CD4-positive, alpha-beta T cell (primary cell): ENCODE results near the gene LDB2. TPM values are rescaled to one million over a fixed set of nuclear protein-coding genes. Genes with fewer than 3 reads are reported as not detected.

Experiments
- ATAC-seq: fragments of 200-7000 bp; cut with Tn5 transposase; one replicate; pipeline ENCODE4 v1.10.0; 2022; ENCODE audit warnings: mild to moderate bottlenecking; ENCODE audit not compliant: poor library complexity
- CTCF ChIA-PET: fragments of 350-600 bp; sonication (Branson Sonifier 250); formaldehyde crosslinking; loops from one replicate; lab custom pipeline; 2021; ENCODE audit warnings: antibody characterized with exemption, inconsistent platforms; lab: Charles Lee
- POLR2A ChIA-PET: fragments of 350-600 bp; sonication (Branson Sonifier 250); formaldehyde crosslinking; loops from one replicate; lab custom pipeline; 2021; ENCODE audit warnings: antibody characterized with exemption, inconsistent platforms; lab: Charles Lee
- DNase-seq, 14 experiments: peaks; one replicate each; pipeline ENCODE4 v3.0.0-alpha.2; 2013 to 2020; ENCODE audit warnings: mixed read lengths in 2 of 14
- H3K27ac ChIP-seq, 2 donors: one replicate each; pipeline versions ENCODE4 v1.5.1 to v1.7.0; 2013; ENCODE audit warnings: low read length in 2 of 2, low read depth in 1 of 2, mild to moderate bottlenecking in 1 of 2
- H3K27me3 ChIP-seq, 2 experiments: 1 replicate in 1 of 2; 2 replicates in 1 of 2; pipeline versions ENCODE4 v1.6.1 to v1.7.0; 2013; ENCODE audit warnings: low read length in 2 of 2, control low read depth in 1 of 2, mild to moderate bottlenecking in 1 of 2, moderate library complexity in 1 of 2; ENCODE audit not compliant: insufficient read depth in 2 of 2, control insufficient read depth in 1 of 2
- H3K36me3 ChIP-seq: one replicate; pipeline ENCODE4 v1.6.1; 2013; ENCODE audit warnings: low read length, control low read depth; ENCODE audit not compliant: insufficient read depth
- H3K4me1 ChIP-seq: one replicate; pipeline ENCODE4 v1.6.1; 2013; ENCODE audit warnings: low read length, control low read depth; ENCODE audit not compliant: insufficient read depth
- H3K4me3 ChIP-seq: one replicate; pipeline ENCODE4 v1.5.1; 2013; ENCODE audit warnings: mild to moderate bottlenecking, low read length, moderate library complexity
- H3K9me3 ChIP-seq, 2 experiments: 1 replicate in 1 of 2; 2 replicates in 1 of 2; pipeline versions ENCODE4 v1.6.1 to v1.7.0; 2013; ENCODE audit warnings: low read length in 2 of 2, mild to moderate bottlenecking in 2 of 2, control low read depth in 1 of 2, moderate library complexity in 1 of 2; ENCODE audit not compliant: control insufficient read depth in 1 of 2, insufficient read depth in 1 of 2
- H3K27ac Mint-ChIP-seq: one replicate; pipeline ENCODE4 v1.8.0; 2020; ENCODE audit warnings: mixed read lengths
- H3K27me3 Mint-ChIP-seq: one replicate; pipeline ENCODE4 v1.8.0; 2021; ENCODE audit warnings: mixed read lengths
- H3K36me3 Mint-ChIP-seq: one replicate; pipeline ENCODE4 v1.8.0; 2021; ENCODE audit warnings: low read depth, mixed read lengths
- H3K4me1 Mint-ChIP-seq: one replicate; pipeline ENCODE4 v1.8.0; 2021; ENCODE audit warnings: low read depth, mixed read lengths
- H3K4me3 Mint-ChIP-seq: one replicate; pipeline ENCODE4 v1.8.0; 2020; ENCODE audit warnings: mild to moderate bottlenecking, mixed read lengths
- H3K9me3 Mint-ChIP-seq: one replicate; pipeline ENCODE4 v1.8.0; 2020; ENCODE audit warnings: mixed read lengths
- CTCF ChIP-seq: fragments of 200-600 bp; IDR thresholded peaks from one replicate; pipeline ENCODE4 v1.8.0; 2022; ENCODE audit warnings: antibody characterized with exemption, mild to moderate bottlenecking
- intact Hi-C, 2 experiments: fragments of 100-400 bp; cut with DNase I in 1 of 2; cut with micrococcal nuclease in 1 of 2; formaldehyde crosslinking; loops; one replicate each; pipeline versions ENCODE4 v1.15.1 to v1.9.0; 2023 to 2025; cut with DNase I, micrococcal nuclease
- total RNA-seq, 174 experiments: library from RNA in 2 of 174; stranded (reverse) in 2 of 174; gene quantifications; one replicate each; pipeline ENCODE4 v1.2.3 and lab custom pipeline; 2021 to 2026

Gene LDB2
- total RNA-seq, 2 experiments from 2014 or later, result not detected

- no peak overlapping the region for H3K4me3 Mint-ChIP-seq
- no peak overlapping the region for H3K27ac Mint-ChIP-seq
- ChIA-PET CTCF (no interaction called here), POLR2A (no interaction called here)
- Histone ChIP-seq H3K4me1 (no peaks in the 10 kb centered on the region), H3K4me3 (no peak overlapping the region), H3K36me3 (no peaks in the 10 kb centered on the region), H3K9me3 (no peaks in the 10 kb centered on the region), H3K27me3 (no peaks in the 10 kb centered on the region), H3K27ac (no peak overlapping the region)
- H3K9me3 Mint-ChIP-seq, result no peaks in the 10 kb centered on the region
- H3K4me1 Mint-ChIP-seq, result no peaks in the 10 kb centered on the region
- intact Hi-C loops, result no loop called here
- ATAC-seq (no peak), DNase-seq (no peak)
- no peak for TF ChIP-seq CTCF
- no peaks in the 10 kb centered on the region for H3K36me3 Mint-ChIP-seq
- H3K27me3 Mint-ChIP-seq, result no peaks in the 10 kb centered on the region
These were observed 413.7 kb downstream of the LDB2 start for GRCh38 chr4:16484711-16485110.

- intact Hi-C loops, result no loop called here
- H3K4me3 Mint-ChIP-seq, result no peak overlapping the region
- H3K4me1 ChIP-seq, result no peaks in the 10 kb centered on the region
- H3K27me3 ChIP-seq, result no peaks in the 10 kb centered on the region
- ChIA-PET CTCF (no interaction called here), POLR2A (no interaction called here)
- H3K27ac ChIP-seq, result no peak overlapping the region
- no peak for TF ChIP-seq CTCF
- no peak overlapping the region for H3K4me3 ChIP-seq
- H3K27me3 Mint-ChIP-seq, result no peaks in the 10 kb centered on the region
- H3K36me3 ChIP-seq, result no peaks in the 10 kb centered on the region
- H3K27ac Mint-ChIP-seq, result no peak overlapping the region
- ATAC-seq (no peak), DNase-seq (no peak)
- H3K9me3 Mint-ChIP-seq, result no peaks in the 10 kb centered on the region
- no peaks in the 10 kb centered on the region for H3K36me3 Mint-ChIP-seq
- no peaks in the 10 kb centered on the region for H3K4me1 Mint-ChIP-seq
- H3K9me3 ChIP-seq, result no peaks in the 10 kb centered on the region
These were observed 414.9 kb downstream of the LDB2 start for GRCh38 chr4:16483540-16483939.

GRCh38 chr4:16480011-16480410 lies 418.4 kb downstream of the LDB2 start:
- peaks cover 2% of the 10 kb centered on the region for H3K9me3 Mint-ChIP-seq
- TF ChIP-seq CTCF, result no peak
- intact Hi-C loops, result no loop called here
- H3K4me1 Mint-ChIP-seq, result no peaks in the 10 kb centered on the region
- ATAC-seq (no peak), DNase-seq (no peak)
- no peaks in the 10 kb centered on the region for H3K27me3 Mint-ChIP-seq
- no peak overlapping the region for H3K27ac Mint-ChIP-seq
- H3K9me3 ChIP-seq, result no peaks in the 10 kb centered on the region
- no peak overlapping the region for H3K27ac ChIP-seq
- H3K27me3 ChIP-seq, result no peaks in the 10 kb centered on the region
- ChIA-PET POLR2A (no interaction called here), CTCF (no interaction called here)
- no peak overlapping the region for H3K4me3 Mint-ChIP-seq
- no peaks in the 10 kb centered on the region for H3K4me1 ChIP-seq
- H3K36me3 Mint-ChIP-seq, result no peaks in the 10 kb centered on the region
- no peaks in the 10 kb centered on the region for H3K36me3 ChIP-seq
- no peak overlapping the region for H3K4me3 ChIP-seq
